Activated T-cell treated with anti-CD3 and anti-CD28 coated beads, Interleukin-2, amount 50 U/mL, for 24 hours (primary cell): ENCODE data around the gene NEMF.
"Not testable (repeated sequence)": the region's sequence is repeated elsewhere in the genome, so short reads cannot be mapped to it uniquely, and the experiment has no call there.

ENCODE experiments used
- DNase-seq: peaks from one replicate; pipeline ENCODE4 v3.0.0-alpha.2; 2020
- H3K27ac Mint-ChIP-seq: 2 replicates; pipeline ENCODE4 v1.8.0; 2020; ENCODE audit warnings: mild to moderate bottlenecking, mixed read lengths
- H3K27me3 Mint-ChIP-seq: 2 replicates; pipeline ENCODE4 v1.8.0; 2020; ENCODE audit warnings: mixed read lengths
- H3K36me3 Mint-ChIP-seq: 2 replicates; pipeline ENCODE4 v1.8.0; 2020; ENCODE audit warnings: low read depth, mixed read lengths
- H3K4me1 Mint-ChIP-seq: 2 replicates; pipeline ENCODE4 v1.8.0; 2020; ENCODE audit warnings: low read depth, mixed read lengths
- H3K4me3 Mint-ChIP-seq: 2 replicates; pipeline ENCODE4 v1.8.0; 2020; ENCODE audit warnings: mild to moderate bottlenecking, moderate library complexity, mixed read lengths
- H3K9me3 Mint-ChIP-seq: 2 replicates; pipeline ENCODE4 v1.8.0; 2020; ENCODE audit warnings: mixed read lengths

NEMF gene

GRCh38 chr14:49808780-49809179 is 43.8 kb downstream of the NEMF start:
- Mint-ChIP-seq H3K4me1 (peaks cover 7% of the 10 kb centered on the region), H3K9me3 (no peaks in the 10 kb centered on the region), H3K27ac (peak overlapping the region; percentile 44), H3K27me3 (no peaks in the 10 kb centered on the region), H3K36me3 (peaks cover 92% of the 10 kb centered on the region), H3K4me3 (no peak overlapping the region)
- no peak for DNase-seq

GRCh38 chr14:49796025-49796424 is 56.6 kb downstream of the NEMF start:
- Mint-ChIP-seq H3K36me3 (peaks cover 93% of the 10 kb centered on the region), H3K4me1 (peaks cover 6% of the 10 kb centered on the region), H3K4me3 (no peak overlapping the region), H3K27me3 (no peaks in the 10 kb centered on the region), H3K27ac (peak overlapping the region; percentile 87), H3K9me3 (no peaks in the 10 kb centered on the region)
- DNase-seq, result no peak

DNA sequence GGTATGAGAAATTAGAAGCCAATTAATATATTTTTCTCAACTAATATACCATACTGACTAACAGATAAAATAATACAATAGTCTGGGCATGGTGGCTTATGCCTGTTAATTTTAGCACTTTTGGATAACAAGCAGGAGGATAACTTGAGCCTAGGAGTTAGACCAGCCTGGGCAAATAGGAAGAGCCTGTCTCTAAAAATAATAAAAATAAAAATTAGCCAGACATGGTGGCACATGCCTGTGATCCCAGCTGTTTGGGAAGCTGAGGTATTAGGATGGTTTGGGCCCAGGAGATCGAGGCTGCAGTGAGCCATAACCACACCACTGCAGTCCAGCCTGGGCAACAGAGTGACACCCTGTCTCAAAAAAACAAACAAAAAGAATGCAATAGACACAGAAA is 60.0 kb downstream of the NEMF start:
- Mint-ChIP-seq H3K27me3 (no peaks in the 10 kb centered on the region), H3K27ac (no peak overlapping the region), H3K4me3 (no peak overlapping the region), H3K4me1 (peaks cover 6% of the 10 kb centered on the region), H3K9me3 (no peaks in the 10 kb centered on the region), H3K36me3 (peaks cover 97% of the 10 kb centered on the region)
- DNase-seq, result no peak

DNA sequence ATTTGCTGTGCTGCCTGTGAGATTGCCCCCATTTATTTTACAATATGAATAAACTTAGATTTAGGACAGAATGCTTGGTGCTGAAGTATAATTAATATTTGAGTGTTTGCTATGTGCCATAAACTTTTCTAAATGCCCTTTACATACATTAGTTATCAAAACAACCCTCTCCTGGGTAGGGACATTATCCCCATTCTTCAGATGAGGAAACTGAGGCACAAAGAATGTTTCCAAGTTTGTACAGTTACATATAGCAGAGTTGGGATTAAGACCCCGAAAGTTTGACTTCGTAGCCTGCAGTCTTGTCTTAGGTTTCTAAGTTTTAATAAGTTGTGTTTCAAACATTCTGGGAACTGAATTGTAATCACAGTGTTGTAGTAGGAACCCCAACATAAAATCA is 66.3 kb downstream of the NEMF start:
- Mint-ChIP-seq H3K27me3 (no peaks in the 10 kb centered on the region), H3K36me3 (peaks cover 97% of the 10 kb centered on the region), H3K27ac (peak overlapping the region; percentile 76), H3K4me1 (no peaks in the 10 kb centered on the region), H3K4me3 (no peak overlapping the region), H3K9me3 (no peaks in the 10 kb centered on the region)
- DNase-seq, result no peak

DNA sequence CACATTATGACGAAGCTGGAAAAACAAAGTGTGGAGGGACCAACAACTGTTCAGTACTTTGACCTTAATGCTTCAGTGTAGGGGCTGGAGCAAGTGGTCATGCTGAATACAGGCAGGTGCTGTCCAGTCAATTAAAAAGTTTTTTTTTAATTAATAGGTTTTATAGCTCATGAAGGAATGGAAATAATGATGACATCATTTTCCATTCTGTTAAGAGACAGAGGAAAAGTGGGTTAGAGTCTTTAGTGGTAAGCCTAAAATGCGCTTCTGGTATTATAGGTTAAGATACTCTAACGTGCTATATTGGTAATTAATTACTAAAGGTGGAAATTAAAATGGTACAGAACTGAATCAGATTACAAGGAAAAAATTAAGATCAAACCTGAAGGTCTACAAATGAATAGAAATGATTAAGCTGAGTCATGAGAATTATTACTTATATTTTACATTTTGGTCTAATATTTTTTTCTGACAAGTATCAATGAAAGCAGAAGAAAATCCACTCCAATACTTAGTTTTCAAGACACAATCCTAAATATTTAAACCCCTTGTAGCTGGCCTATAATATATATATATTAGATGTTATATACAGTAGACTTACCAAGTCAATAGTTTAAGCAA is 69.1 kb downstream of the NEMF start:
- Mint-ChIP-seq H3K4me1 (no peaks in the 10 kb centered on the region), H3K27me3 (no peaks in the 10 kb centered on the region), H3K4me3 (no peak overlapping the region), H3K9me3 (no peaks in the 10 kb centered on the region), H3K36me3 (peaks cover 96% of the 10 kb centered on the region), H3K27ac (no peak overlapping the region)
- DNase-seq, result no peak

GRCh38 chr14:49781040-49781439 is 71.5 kb downstream of the NEMF start:
- H3K27me3 Mint-ChIP-seq, H3K4me3 Mint-ChIP-seq, DNase-seq, H3K4me1 Mint-ChIP-seq, H3K9me3 Mint-ChIP-seq: not testable (repeated sequence)
- Mint-ChIP-seq H3K27ac (peak overlapping the region; percentile 65), H3K36me3 (peaks cover 91% of the 10 kb centered on the region)

DNA sequence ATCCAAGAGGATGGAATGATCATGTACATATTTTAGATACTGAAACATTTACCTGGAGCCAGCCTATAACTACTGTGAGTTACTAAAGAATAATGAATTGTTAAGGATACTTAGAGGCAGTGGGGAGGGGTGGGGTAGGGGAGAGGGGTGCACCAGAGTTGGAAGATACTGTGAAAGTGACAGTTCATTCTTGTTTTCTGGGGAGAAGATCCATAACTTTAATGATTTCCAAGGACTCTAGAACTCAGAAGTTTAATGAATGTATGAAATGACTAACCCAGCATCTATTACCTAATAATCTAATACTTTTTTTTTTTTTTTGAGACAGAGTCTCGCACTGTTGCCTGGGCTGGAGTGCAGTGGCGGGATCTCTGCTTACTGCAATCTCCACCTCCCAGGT is 74.2 kb downstream of the NEMF start:
- Mint-ChIP-seq H3K27me3 (no peaks in the 10 kb centered on the region), H3K4me1 (peaks cover 10% of the 10 kb centered on the region), H3K9me3 (no peaks in the 10 kb centered on the region), H3K27ac (no peak overlapping the region), H3K36me3 (peaks cover 87% of the 10 kb centered on the region), H3K4me3 (no peak overlapping the region)
- no peak for DNase-seq

DNA sequence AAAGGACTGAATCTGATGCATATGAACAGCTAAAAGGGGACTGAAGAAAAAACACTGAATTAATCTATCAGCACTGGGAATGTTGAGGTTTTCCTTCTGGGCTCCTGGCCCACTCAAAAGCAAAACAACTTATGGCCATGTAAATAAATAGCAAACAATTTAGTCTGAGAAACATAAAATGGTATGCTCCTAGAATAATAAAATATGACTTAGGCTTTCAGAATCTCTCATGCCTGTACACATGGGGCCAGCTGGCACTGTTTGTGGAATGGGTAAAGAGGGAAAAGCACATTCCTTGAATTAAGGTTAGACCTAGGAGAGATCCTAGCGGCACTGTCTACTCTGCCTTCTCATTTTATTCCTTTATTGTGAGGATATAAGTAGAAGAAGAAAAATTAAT is 78.5 kb downstream of the NEMF start:
- Mint-ChIP-seq H3K36me3 (peaks cover 52% of the 10 kb centered on the region), H3K27ac (peak overlapping the region; percentile 82), H3K9me3 (no peaks in the 10 kb centered on the region), H3K4me1 (peaks cover 31% of the 10 kb centered on the region), H3K4me3 (no peak overlapping the region), H3K27me3 (no peaks in the 10 kb centered on the region)
- DNase-seq, result no peak

- Mint-ChIP-seq H3K4me1 (peaks cover 46% of the 10 kb centered on the region), H3K36me3 (peaks cover 42% of the 10 kb centered on the region), H3K27ac (peak overlapping the region; percentile 71)
- H3K27me3 Mint-ChIP-seq, H3K4me3 Mint-ChIP-seq, DNase-seq, H3K9me3 Mint-ChIP-seq: not testable (repeated sequence)
These were observed 80.9 kb downstream of the NEMF start for GRCh38 chr14:49771691-49772090.

GRCh38 chr14:49770212-49770817 is 82.3 kb downstream of the NEMF start:
- H3K9me3 Mint-ChIP-seq, result no peaks in the 10 kb centered on the region
- H3K27ac Mint-ChIP-seq, result peak overlapping the region; percentile 80
- H3K4me3 Mint-ChIP-seq, result peak overlapping the region; percentile 35
- H3K36me3 Mint-ChIP-seq, result peaks cover 34% of the 10 kb centered on the region
- no peak for DNase-seq
- peaks cover 44% of the 10 kb centered on the region for H3K4me1 Mint-ChIP-seq
- H3K27me3 Mint-ChIP-seq, result no peaks in the 10 kb centered on the region

DNA sequence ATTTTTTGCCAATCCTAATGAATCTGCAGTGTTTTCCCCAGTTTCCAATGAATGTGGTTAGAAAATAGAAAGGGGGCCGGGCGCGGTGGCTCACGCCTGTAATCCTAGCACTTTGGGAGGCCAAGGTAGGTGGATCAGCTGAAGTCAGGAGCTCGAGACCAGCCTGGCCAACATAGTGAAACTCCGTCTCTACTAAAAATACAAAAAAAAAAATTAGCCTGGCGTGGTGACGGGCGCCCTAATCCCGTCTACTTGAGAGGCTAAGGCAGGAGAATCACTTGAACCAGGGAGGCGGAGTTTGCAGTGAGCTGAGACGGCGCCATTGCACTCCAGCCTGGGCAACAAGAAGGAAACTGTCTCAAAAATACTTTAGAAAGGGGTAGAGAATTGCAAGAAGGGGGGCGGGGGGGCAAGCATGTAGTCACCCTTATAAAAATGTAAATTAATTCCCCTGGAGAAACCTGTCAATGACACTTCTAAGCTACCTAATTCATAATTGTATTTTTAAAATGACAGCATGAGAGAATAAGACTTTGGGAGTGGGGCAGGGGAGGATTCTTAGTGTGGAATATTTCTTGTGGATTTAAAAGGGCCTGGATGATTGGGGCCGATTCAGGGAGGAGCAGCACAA is 82.9 kb downstream of the NEMF start:
- Mint-ChIP-seq H3K36me3 (peaks cover 28% of the 10 kb centered on the region), H3K27me3 (no peaks in the 10 kb centered on the region), H3K27ac (peak overlapping the region; percentile 98), H3K4me3 (peak overlapping the region; percentile 95), H3K9me3 (no peaks in the 10 kb centered on the region), H3K4me1 (peaks cover 40% of the 10 kb centered on the region)
- no peak for DNase-seq

DNA sequence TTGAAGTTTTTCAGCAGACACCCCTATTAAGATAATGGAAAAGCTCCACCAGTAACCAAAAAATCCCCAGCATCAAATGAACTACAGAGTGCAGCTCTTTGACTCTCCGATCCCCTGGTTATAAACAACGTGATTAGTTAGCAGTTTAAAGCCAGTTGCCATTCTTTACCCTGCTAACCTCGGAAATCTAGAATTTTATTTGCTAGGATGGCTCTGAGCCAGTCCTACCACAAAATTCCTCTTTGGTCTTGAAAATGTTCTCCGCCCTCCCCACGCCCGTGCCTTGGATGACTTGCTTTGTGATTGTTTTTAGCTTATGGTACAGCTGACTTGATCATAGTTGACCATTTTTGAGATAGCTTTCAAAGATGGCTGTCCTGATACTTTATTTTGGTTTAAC is 83.4 kb downstream of the NEMF start:
- DNase-seq, result no peak
- peak overlapping the region; percentile 98 for H3K27ac Mint-ChIP-seq
- peaks cover 37% of the 10 kb centered on the region for H3K4me1 Mint-ChIP-seq
- peaks cover 22% of the 10 kb centered on the region for H3K36me3 Mint-ChIP-seq
- H3K27me3 Mint-ChIP-seq, result no peaks in the 10 kb centered on the region
- peak overlapping the region; percentile 95 for H3K4me3 Mint-ChIP-seq
- H3K9me3 Mint-ChIP-seq, result no peaks in the 10 kb centered on the region

- no peaks in the 10 kb centered on the region for H3K27me3 Mint-ChIP-seq
- DNase-seq, result peak; percentile 79
- H3K4me1 Mint-ChIP-seq, result peaks cover 37% of the 10 kb centered on the region
- H3K4me3 Mint-ChIP-seq, result peak overlapping the region; percentile 95
- peaks cover 19% of the 10 kb centered on the region for H3K36me3 Mint-ChIP-seq
- peak overlapping the region; percentile 98 for H3K27ac Mint-ChIP-seq
- no peaks in the 10 kb centered on the region for H3K9me3 Mint-ChIP-seq
These were observed 84.1 kb downstream of the NEMF start for GRCh38 chr14:49768301-49769121.

DNA sequence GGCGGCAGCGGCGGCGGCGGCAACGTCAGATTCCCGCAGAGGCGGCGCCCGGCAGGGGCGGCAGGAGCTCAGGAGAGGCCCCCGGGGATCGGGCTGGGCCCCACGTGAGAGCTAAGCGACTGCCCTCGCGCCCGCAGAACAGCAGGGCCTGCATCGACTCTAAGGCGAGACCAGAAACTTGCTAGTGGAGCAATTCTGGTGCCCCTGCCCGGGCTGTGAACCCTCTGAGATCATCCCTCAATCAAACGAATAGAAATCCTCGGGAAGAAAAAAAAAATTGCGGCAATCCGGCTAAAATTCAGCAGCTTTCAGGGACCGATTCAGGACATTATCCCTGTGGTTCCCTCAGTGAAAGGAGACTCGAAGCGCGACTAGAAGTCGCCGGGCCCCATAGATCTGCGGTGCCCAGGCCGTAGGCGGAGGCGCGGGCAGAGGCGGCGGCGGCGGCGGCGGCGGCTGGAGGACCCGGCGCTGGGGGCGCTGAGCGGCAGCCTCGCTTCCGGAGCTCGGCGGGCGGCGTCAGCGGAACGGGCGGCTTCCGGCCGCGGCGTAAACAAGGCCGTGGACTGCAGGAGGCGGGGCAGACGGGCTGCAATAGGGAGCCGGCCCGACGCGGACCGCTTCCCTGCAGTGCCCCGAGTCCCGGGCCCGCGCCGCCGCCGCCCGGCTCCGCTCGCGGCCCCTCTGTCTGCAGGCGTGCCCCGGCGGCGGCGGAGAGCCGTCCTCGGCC is 84.9 kb downstream of the NEMF start, which contains the start of gene KLHDC2:
Gene KLHDC2 (plus strand): TSS at position 583 of the 730 bp plus-strand sequence. CDS start 316 bp downstream, outside the sequence.
- peak within 1 kb of the TSS; percentile 95 for H3K4me3 Mint-ChIP-seq

More for the DNA sequence above, 84.9 kb downstream of the NEMF start, which contains the start of gene KLHDC2:
- peaks cover 37% of the 10 kb centered on the region for H3K4me1 Mint-ChIP-seq
- peaks cover 19% of the 10 kb centered on the region for H3K36me3 Mint-ChIP-seq
- no peaks in the 10 kb centered on the region for H3K9me3 Mint-ChIP-seq
- peak; percentile 93 for DNase-seq
- no peaks in the 10 kb centered on the region for H3K27me3 Mint-ChIP-seq
- peak within 1 kb of the TSS; percentile 99 for H3K27ac Mint-ChIP-seq
